Measurements from ENCODE around the gene C16orf74.

The C16orf74 gene

DNA sequence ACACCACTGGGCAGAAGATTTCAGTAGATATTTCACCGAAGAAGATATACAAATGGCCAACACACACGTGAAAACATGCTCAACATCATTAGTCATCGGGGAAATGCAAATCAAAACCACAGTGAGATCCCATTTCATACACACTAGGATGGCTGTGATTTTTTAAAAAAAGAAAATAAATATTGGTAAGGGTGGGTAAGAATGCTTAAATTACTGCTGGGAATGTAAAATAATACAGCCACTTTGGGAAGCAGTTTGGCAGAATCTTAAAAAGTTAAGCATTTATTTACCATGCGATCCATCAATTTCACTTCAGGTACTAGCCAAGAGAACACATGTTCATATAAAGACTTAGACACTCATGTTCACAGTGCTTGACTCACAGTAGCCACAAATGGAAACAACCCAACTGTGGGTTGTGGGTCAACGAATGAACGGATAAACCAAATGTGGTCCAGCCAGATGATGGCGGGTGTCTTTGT is 6.5 kb upstream of the C16orf74 start:
- TF ChIP-seq, protein P1, sequence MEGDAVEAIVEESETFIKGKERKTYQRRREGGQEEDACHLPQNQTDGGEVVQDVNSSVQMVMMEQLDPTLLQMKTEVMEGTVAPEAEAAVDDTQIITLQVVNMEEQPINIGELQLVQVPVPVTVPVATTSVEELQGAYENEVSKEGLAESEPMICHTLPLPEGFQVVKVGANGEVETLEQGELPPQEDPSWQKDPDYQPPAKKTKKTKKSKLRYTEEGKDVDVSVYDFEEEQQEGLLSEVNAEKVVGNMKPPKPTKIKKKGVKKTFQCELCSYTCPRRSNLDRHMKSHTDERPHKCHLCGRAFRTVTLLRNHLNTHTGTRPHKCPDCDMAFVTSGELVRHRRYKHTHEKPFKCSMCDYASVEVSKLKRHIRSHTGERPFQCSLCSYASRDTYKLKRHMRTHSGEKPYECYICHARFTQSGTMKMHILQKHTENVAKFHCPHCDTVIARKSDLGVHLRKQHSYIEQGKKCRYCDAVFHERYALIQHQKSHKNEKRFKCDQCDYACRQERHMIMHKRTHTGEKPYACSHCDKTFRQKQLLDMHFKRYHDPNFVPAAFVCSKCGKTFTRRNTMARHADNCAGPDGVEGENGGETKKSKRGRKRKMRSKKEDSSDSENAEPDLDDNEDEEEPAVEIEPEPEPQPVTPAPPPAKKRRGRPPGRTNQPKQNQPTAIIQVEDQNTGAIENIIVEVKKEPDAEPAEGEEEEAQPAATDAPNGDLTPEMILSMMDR (IDR thresholded peaks at IDR 0.05; ENCODE audit: insufficient read depth, low read depth, low read length, missing control alignments) = no peak
- no peak overlapping the region for H3K4me3 ChIP-seq (ENCODE audit: low read length)
- DNase-seq (ENCODE audit: low read depth) = peak; percentile 68

DNA sequence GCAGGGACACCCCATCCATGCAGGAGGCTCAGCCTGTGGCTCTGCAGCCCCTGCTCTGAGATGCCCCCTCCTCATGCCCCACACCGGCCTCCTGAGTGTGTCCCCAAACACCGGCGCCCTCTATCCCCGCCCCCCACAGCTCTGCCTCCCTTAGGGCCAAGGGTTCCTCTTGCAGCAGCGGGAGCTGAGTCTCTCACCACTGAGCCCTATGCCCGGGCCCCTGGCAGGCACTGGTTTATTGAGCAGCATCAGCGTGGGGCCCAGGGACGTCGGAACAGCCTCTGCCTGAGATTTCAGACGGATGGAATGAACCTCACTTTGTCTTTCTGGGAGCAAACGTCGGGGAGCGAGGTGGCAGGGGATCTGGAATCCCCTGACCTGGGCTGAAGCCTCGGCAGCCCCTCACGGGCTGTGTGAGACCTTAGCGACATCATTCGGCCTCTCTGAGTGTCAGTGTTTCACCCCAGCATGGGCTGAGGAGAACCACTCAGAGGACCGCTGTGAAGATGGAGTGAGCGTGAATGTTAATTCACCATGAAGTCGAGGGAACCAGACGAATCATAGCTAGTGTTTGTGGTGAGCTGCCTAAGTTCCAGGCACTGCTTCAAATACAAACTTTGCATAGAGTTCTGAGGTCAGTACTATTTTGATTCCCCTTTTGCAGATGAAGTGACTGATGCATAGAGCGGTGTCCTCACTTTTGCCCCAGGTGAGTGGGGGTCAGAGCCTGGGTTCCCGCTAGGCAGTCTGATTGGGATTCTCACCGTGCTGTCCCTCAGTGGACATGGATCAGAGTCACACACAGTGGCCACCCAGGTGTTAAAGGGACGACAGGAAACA is 5.3 kb upstream of the C16orf74 start:
- TF ChIP-seq, protein P1 (IDR thresholded peaks at IDR 0.05; ENCODE audit: insufficient read depth, low read depth, low read length, missing control alignments) = no peak
- no peak for DNase-seq (ENCODE audit: low read depth)
- no peak overlapping the region for H3K4me3 ChIP-seq (ENCODE audit: low read length)

DNA sequence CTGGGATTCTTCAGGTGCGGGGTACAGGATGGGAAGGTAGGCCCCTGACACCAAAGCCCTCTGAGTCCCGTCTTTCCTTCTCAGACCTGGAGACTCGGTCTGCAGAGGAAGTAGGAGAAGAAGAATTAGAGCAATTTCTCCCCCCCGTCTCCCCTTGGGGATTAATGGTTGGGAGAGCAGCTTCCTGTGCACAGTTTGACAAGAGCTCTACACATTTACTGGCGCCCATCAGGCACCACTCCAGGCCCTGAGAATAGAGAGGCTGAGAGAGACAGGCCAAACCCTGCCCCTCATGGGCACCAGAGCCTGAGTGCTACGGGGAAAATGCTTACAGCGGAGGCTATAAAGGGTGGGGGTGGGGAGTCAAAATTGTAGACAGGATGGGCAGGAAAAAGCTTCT is 3.5 kb upstream of the C16orf74 start:
- H3K4me3 ChIP-seq (ENCODE audit: low read length) = no peak overlapping the region
- no peak for DNase-seq (ENCODE audit: low read depth)

DNA sequence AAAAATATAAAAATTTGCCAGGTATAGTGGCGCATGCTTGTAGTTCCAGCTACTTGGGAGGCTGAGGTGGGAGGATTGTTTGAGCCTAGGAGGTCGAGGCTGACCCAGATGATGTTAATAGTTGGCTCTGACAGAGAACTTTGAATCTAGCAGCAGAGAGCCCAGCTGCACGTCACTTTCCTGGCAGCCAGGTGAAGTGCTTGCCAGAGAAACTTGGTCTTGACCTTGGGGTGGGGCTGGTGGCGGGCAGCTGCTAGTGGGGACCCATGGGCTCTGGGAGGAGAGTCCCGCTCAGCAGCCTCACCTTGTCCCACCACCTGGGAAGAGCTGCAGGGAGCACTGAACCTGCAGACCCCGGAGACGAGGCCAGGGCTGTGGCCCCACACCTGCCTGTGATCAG is 3.1 kb upstream of the C16orf74 start:
- DNase-seq (ENCODE audit: low read depth) = no peak
- TF ChIP-seq, protein P1 (IDR thresholded peaks at IDR 0.05; ENCODE audit: insufficient read depth, low read depth, low read length, missing control alignments) = no peak
- H3K4me3 ChIP-seq (ENCODE audit: low read length) = no peak overlapping the region

More for the DNA sequence above, 3.5 kb upstream of the C16orf74 start:
- TF ChIP-seq, protein P1 (IDR thresholded peaks at IDR 0.05; ENCODE audit: insufficient read depth, low read depth, low read length, missing control alignments) = no peak

DNA sequence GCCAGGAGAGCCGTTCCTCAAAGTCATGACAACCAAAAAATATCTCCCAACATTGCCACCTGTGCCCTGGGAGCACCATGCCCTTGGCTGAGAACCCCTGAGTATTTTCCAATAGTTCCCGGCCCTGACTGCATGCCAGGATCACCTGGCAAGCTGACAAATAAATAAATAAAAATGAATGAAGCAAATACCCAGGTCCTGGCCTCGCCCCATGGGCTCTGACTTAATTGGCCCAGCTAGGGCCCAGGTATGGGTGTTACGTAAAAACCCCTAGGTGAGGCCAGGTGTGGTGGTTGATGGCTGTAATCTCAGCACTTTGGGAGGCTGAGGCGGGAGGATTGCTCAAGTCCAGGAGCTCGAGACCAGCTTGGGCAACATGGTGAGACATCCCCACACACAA is 2.7 kb upstream of the C16orf74 start:
- H3K4me3 ChIP-seq (ENCODE audit: low read length) = no peak overlapping the region
- DNase-seq (ENCODE audit: low read depth) = peak; percentile 74
- TF ChIP-seq, protein P1 (IDR thresholded peaks at IDR 0.05; ENCODE audit: insufficient read depth, low read depth, low read length, missing control alignments) = no peak

DNA sequence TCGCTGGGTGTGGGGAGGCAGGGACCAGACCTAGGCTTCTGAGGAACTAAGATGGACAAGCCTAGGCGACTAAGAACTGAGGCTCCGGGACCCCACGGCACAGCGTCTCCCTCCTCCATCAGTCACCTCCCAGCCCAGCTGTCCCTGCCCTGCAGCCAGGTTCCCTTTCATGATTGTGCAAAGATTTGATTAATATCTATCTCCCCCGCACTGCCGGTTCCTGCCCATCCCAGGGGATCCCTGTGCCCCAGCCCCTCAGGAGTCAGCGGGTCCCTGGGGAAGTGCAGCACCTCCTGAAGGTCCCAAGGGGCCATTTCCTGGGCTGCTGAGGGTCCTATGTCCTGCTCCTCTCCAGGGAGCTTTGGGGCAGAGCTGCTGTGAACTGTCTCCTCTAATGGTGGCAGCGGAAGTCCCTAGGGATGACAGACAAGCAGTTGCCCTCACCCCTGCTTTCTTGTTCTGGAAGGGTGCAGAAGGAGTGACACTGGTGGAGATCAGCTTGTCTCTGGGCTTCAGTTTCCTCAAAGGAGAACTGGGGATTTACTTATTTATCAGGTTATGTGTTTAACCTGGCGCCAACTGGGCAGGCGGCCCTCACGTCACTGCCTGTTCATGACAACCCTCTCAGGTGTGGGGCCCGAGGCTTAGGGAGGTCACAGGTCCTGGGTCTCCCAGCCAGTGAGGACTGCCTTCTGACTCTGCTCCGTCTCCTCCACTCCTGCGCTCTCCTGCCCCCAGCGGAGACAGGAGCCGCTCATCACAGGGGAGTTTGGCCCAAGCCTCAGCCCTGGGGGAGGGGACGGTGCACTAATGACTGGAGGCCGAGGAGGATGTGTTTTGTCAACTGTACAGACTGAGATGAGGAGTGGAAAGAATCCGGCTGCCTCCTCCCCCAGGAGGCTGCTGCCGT is 1.9 kb upstream of the C16orf74 start:
- H3K4me3 ChIP-seq (ENCODE audit: low read length) = no peak overlapping the region
- TF ChIP-seq, protein P1 (IDR thresholded peaks at IDR 0.05; ENCODE audit: insufficient read depth, low read depth, low read length, missing control alignments) = peak; percentile 25

More for the DNA sequence above, 1.9 kb upstream of the C16orf74 start:
- peak; percentile 39 for DNase-seq (ENCODE audit: low read depth)

Data from epithelial cell of esophagus (primary cell).